Heart right ventricle (tissue), 16 donors: ENCODE data around the gene ALAS1. TPM values are rescaled to one million over a fixed set of nuclear protein-coding genes. Genes with fewer than 3 reads are reported as not detected.
A peak's percentile ranks its signal among the peaks of the same experiment; 100 is the strongest.

Source experiments
- ATAC-seq, 8 donors: fragments of 200-7000 bp; cut with Tn5 transposase; one replicate each; pipeline ENCODE4 v1.9.1; 2020; ENCODE audit warnings: mild to moderate bottlenecking in 8 of 8, moderate library complexity in 8 of 8, moderate number of reproducible peaks in 1 of 8
- DNase-seq, 2 donors: peaks; one replicate each; pipeline ENCODE4 v3.0.0-alpha.2; 2020
- H3K27ac ChIP-seq, 10 donors: fragments of 200-600 bp; sonication (generic) in 2 of 10; one replicate each; pipeline versions ENCODE4 v1.5.0 to v1.8.0; 2020 to 2022; ENCODE audit warnings: mild to moderate bottlenecking in 3 of 10
- H3K27me3 ChIP-seq, 7 donors: fragments of 200-600 bp; one replicate each; pipeline ENCODE4 v1.8.0; 2021 to 2022; ENCODE audit warnings: mild to moderate bottlenecking in 2 of 7
- H3K36me3 ChIP-seq, 9 donors: fragments of 200-600 bp; sonication (generic) in 1 of 9; one replicate each; pipeline versions ENCODE4 v1.5.0 to v1.8.0; 2020 to 2022; ENCODE audit warnings: mild to moderate bottlenecking in 2 of 9
- H3K4me1 ChIP-seq, 9 donors: fragments of 200-600 bp; sonication (generic) in 1 of 9; one replicate each; pipeline versions ENCODE4 v1.5.0 to v1.8.0; 2020 to 2022; ENCODE audit warnings: mild to moderate bottlenecking in 4 of 9
- H3K4me3 ChIP-seq, 10 donors: fragments of 200-600 bp; sonication (generic) in 2 of 10; one replicate each; pipeline versions ENCODE4 v1.5.0 to v1.8.0; 2020 to 2022; ENCODE audit warnings: mild to moderate bottlenecking in 7 of 10, moderate library complexity in 2 of 10
- H3K9me3 ChIP-seq, 11 donors: fragments of 200-600 bp in 10 of 11; sonication (generic) in 2 of 11; one replicate each; pipeline versions ENCODE4 v1.5.0 to v1.8.0; 2013 to 2022; ENCODE audit warnings: mild to moderate bottlenecking in 2 of 11, control low read depth in 1 of 11, moderate library complexity in 1 of 11
- CTCF ChIP-seq, 9 donors: fragments of 200-600 bp; sonication (generic) in 2 of 9; IDR thresholded peaks; one replicate each; pipeline versions ENCODE4 v1.5.0 to v1.8.0; 2021 to 2022; ENCODE audit warnings: antibody characterized with exemption in 9 of 9, mild to moderate bottlenecking in 5 of 9, moderate library complexity in 1 of 9
- WGBS, 2 donors: extraction: QIAGEN DNeasy Blood & Tissue Kit; methylation state at CpG; one replicate each; pipeline ENCODE4 v1.1.7; 2013; ENCODE audit warnings: inconsistent platforms in 1 of 2; 5-methylcytosine and 5-hydroxymethylcytosine counted together
- intact Hi-C, 10 donors: fragments of 100-400 bp; cut with DNase I; formaldehyde crosslinking; loops; one replicate each; pipeline versions ENCODE4 v1.11.1 to v1.14.2; 2022
- polyA plus RNA-seq, 2 donors: library from polyadenylated mRNA; stranded (reverse); fragments of 200-250 nt; gene quantifications; one replicate each; pipeline ENCODE4 v1.2.3, GENCODE V29; 2013
- total RNA-seq, 10 donors: library from RNA; stranded (reverse); fragmentation: NEBNext Ultra II Directional in 3 of 10; extraction: Animal tissue kit (Norgen Biotek cat#: 25700) in 3 of 10; gene quantifications; one replicate each; pipeline versions ENCODE4 v1.2.1 to v1.2.4, GENCODE V29; 2021 to 2023
- donor health status: Arrhythmogenic right ventricular cardiomyopathy.
- donor health status: ischemic (EF 13 %, LVEDD 7.1; RV severe dilation, severe dysfunction).
- donor health status: healthy with polysubstance abuse.
- donor health status: DM: no; HTN: yes; CAD: no.
- donor health status: DM: no; HTN: no; CAD: no.
- donor health status: ischemic (EF 25% LVEDD 6.9; RV normal size, moderate dysfunction).
- donor health status: ischemic (EF 25% LVEDD 5.7; RV mildly dilated, moderate dysfunction).
- donor health status: healthy.
- donor health status: DM: yes; HTN: yes; CAD: no.
- donor health status: Ischemic cardiomyopathy.
- donor health status: ischemic (EF 35%, LVEDD 5.7; RV mildly dilated, moderate dysfunction).
- donor health status: nonischemic (EF 11% LVEDD 7.7; RV severe dilation, severe dysfunction).
- donor health status: DM: yes; HTN: yes; CAD: no.
- donor health status: PGD.
- donor health status: ischemic (EF 29% LVEDD 5.4; RV normal size, mild dysfunction).
- donor health status: nonischemic (EF 23%, LVEDD 6.1; RV moderate dilation, normal function).

Gene ALAS1
- total and polyA plus RNA-seq, 12 donors, result 55.2 to 233 (median 176) TPM

GRCh38 chr3:52238761-52239701 is 41.1 kb downstream of the ALAS1 start, which contains the start of gene TWF2:
Gene TWF2, minus strand, starts transcription at chr3:52239158. Its CDS starts 142 bp downstream, at chr3:52239016.
- H3K9me3 ChIP-seq, result peaks cover 0 to 6% (median 0%) of the 10 kb centered on the region in 11 donors
- 1% methylated on average over 92 of the region's 92 CpGs for WGBS, 2 donors
- H3K36me3 ChIP-seq, result peaks cover 0 to 17% (median 3%) of the 10 kb centered on the region in 9 donors
- TF ChIP-seq CTCF (IDR thresholded peaks at IDR 0.05), result peak in 8 of 9 donors; percentile 14 to 64 (median 48)
- DNase-seq (peak; percentile 75 to 87), ATAC-seq (peak; percentile 76 to 93 (median 82))
- peak within 1 kb of the TSS; percentile 76 to 99 (median 93) for H3K4me3 ChIP-seq
- H3K27me3 ChIP-seq, result no peaks in the 10 kb centered on the region
- peaks cover 22 to 71% (median 49%) of the 10 kb centered on the region in 9 donors for H3K4me1 ChIP-seq
- peak within 1 kb of the TSS; percentile 83 to 96 (median 93) for H3K27ac ChIP-seq
- intact Hi-C loops, result loop anchor here in 7 of 10 donors (2.0 to 10.0 kb wide), 6 partner anchors 33 to 216 kb away; partner anchors contain the start of genes WDR82 (in 5 of the 7), GLYCTK (in 1 of the 7), NISCH (in 1 of the 7) and TNNC1 (in 1 of the 7)

- H3K9me3 ChIP-seq, result peaks cover 0 to 6% (median 0%) of the 10 kb centered on the region in 11 donors
- ATAC-seq, result no peak
- 100% methylated on average over 1 of the region's 1 CpG for WGBS, 2 donors
- peak overlapping the region in 4 of 10 donors; percentile 83 to 98 (median 94) for H3K4me3 ChIP-seq
- peak overlapping the region in 8 of 10 donors; percentile 89 to 96 (median 94) for H3K27ac ChIP-seq
- peaks cover 19 to 72% (median 49%) of the 10 kb centered on the region in 9 donors for H3K4me1 ChIP-seq
- H3K27me3 ChIP-seq, result no peaks in the 10 kb centered on the region
- intact Hi-C loops, result loop anchor here in 1 of 10 donors (5.0 kb wide), 1 partner anchor 37 kb away; the partner anchor contains the start of gene WDR82
- DNase-seq, result peak in 1 of 2 donors; percentile 26
- TF ChIP-seq CTCF (IDR thresholded peaks at IDR 0.05), result no peak
- H3K36me3 ChIP-seq, result peaks cover 0 to 6% (median 0%) of the 10 kb centered on the region in 9 donors
These were observed 42.3 kb downstream of the ALAS1 start for GRCh38 chr3:52240059-52240885.

GRCh38 chr3:52240886-52241370 is 43.0 kb downstream of the ALAS1 start:
- DNase-seq (no peak), ATAC-seq (no peak)
- Histone ChIP-seq H3K4me1 (peaks cover 19 to 69% (median 48%) of the 10 kb centered on the region in 9 donors), H3K27ac (peak overlapping the region in 2 of 10 donors; percentile 18 to 95), H3K27me3 (no peaks in the 10 kb centered on the region), H3K4me3 (no peak overlapping the region), H3K9me3 (peaks cover 0 to 6% (median 0%) of the 10 kb centered on the region in 11 donors), H3K36me3 (no peaks in the 10 kb centered on the region)
- intact Hi-C loops, result loop anchor here in 1 of 10 donors (5.0 kb wide), 1 partner anchor 36 kb away; the partner anchor contains the start of gene WDR82
- 91 to 92% methylated on average over 4 of the region's 4 CpGs for WGBS, 2 donors
- TF ChIP-seq CTCF (IDR thresholded peaks at IDR 0.05), result no peak
